Activated CD8-positive, alpha-beta memory T cell treated with anti-CD3 and anti-CD28 coated beads, Interleukin-2, amount 50 U/mL, for 48 hours (primary cell): Measurements from ENCODE around the gene HAPSTR1.
"Not testable (repeated sequence)": the region's sequence is repeated elsewhere in the genome, so short reads cannot be mapped to it uniquely, and the experiment has no call there.

Experiments
- DNase-seq: peaks from one replicate; pipeline ENCODE4 v3.0.0-alpha.2; 2020

HAPSTR1 gene, protein sequence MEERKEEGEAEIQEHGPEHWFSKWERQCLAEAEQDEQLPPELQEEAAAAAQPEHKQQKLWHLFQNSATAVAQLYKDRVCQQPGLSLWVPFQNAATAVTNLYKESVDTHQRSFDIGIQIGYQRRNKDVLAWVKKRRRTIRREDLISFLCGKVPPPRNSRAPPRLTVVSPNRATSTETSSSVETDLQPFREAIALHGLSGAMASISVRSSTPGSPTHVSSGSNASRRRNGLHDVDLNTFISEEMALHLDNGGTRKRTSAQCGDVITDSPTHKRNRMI

DNA sequence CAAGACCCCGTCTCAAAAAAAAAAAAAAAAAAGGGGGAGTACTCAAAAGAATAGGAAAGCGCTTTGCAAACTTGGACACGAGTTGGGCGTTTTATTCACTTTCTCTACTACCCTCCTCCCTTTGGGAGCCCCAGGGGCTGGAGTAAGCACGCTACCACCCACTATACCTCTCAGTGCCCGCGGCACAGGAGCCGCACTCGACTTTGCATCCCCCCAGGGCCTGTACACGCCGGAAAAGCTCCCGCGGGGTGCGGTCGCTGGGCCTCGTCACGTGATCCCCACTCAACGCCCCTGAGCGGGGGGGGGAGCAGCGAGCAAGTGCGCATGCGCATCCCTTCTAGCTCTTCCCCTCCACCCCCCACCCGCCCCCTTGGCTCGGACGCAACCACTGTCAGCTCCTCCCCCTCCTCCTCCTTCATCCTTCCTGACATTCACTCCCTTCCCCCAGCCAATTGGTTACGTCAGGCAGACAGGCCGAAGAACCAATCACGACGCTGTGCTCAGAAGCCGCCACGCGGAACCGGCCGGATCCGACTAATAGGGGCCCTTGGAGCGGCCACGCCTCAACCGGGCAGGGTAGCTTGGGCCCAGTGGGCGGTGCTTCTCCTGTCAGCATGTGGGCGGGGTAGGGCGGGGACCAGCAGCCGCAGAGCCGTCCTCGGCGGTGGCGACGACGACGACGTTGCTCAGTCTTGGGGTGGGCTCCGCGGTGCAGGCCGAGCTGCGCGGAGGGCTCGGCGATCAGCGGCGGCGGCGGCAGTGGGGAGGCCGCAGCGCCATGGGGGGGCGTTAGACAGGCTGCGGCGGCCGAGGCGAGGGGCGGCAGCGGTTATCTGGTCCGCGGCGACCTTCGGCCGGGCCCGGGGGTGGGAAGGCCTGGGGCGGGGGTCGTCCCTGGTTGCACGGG lies at the start of gene HAPSTR1:
TSS of gene HAPSTR1 (plus strand) at position 685 of the 907 bp plus-strand sequence. CDS start 401 bp downstream, outside the sequence.
- peak; percentile 98 for DNase-seq

GRCh38 chr16:9042533-9042932 lies 48.9 kb upstream of the HAPSTR1 start:
- DNase-seq, result no peak

DNA sequence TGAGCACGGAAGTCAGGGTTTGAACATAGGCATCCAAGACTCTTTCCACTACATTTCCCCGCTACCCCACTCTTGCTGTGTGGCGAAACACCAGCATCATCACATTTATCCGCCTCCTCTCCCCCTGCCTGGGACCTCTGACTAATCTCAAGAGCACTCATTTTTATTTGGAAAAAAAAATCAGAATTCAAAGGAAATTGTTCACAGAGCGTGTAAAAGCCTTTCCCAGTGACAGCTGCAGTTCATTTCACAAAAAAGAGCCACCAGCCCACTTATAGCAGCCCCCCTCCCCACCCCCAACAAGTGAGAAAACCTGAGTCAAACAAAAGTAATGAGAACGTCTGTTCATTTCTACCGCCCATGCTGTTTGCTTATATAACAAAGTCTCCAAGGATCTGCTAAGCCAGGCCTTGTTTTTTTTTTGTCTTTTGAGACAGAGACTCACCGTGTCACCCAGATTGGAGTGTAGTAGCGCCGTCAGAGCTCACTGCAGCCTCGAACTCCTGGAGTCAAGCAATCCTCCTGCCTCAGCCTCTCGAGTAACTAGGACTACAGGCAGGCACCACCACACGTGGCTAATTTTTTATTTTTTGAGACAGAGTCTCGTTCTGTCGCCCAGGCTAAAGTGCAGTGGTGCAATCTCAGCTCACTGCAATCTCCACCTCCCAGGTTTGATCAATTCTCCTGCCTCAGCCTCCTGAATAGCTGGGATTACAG lies 48.3 kb upstream of the HAPSTR1 start:
- no peak for DNase-seq

- DNase-seq, result not testable (repeated sequence)
Observed at GRCh38 chr16:9045562-9045961, 45.9 kb upstream of the HAPSTR1 start.

- no peak for DNase-seq
Observed at GRCh38 chr16:9046667-9047055, 44.8 kb upstream of the HAPSTR1 start.

- peak; percentile 68 for DNase-seq
Observed at GRCh38 chr16:9047689-9048301, 43.6 kb upstream of the HAPSTR1 start.

DNA sequence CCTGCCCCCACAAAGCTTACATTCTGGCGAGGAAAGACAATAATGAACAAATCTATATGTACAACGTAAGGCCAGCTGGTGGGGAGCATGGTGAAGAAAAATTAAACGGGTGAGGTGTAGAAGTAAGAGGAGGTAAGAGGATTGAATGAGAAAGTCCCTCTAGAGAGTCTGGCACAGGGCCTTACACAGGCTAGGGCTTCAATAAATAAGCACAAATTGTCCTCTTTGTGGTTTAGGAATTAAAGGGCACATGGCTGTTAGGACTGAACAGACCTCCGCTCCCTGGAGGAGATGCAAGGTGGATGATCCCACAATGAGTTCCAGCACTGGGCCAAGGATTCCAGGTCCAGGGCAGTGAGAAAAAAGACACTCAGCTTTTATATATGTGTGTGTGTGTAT lies 43.1 kb upstream of the HAPSTR1 start:
- DNase-seq, result no peak

DNA sequence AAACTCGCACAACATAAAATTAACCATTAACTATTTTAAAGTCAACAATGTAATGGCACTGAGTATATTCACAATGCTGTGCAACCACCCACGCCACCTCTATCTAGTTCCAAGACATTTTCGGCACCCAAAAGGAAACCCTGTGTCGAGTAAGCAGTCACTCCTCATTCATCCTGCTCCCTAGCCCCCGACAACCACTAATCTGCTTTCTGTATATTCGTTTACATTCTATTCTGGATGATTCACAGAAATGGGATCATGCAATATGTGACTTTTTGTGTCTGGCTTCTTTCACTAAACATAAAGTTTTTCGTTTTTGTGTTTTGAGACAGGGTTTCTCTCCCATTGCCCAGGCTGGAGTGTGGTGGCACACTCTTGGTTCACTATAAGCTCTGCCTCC lies 42.2 kb upstream of the HAPSTR1 start:
- DNase-seq, result no peak

DNA sequence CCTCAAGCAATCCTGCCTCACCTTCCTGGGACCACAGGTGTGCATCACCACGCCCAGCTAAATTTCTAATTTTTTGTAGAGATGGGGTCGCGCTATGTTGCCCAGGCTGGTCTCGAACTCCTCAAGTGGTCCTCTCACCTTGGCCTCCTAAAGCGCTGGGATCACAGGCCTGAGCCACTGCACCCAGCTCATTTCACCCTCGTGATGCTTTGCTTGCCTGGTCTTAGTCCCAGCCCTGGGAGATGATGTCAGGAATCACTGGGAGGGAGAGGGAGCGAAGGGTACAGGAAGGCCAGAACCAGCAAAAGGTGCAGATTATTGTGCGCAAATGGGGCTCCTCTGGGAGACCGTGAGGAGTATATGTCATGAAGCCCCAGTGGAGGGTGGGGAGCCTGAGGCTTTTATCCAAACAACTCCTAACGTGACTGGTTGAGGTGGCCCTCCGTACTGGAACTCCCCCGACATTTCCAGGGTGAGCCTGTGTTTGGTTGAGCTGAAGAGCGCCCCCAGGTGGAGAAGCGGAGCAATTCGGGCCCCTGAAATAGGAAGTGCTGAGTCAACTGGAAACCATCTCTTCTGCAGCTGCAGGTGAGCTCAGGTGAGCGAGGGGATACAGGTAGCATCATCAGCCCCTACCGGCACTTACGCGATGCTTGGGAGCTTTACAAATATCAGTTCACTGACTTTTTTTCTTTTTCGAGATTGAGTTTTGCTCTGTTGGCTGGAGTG lies 41.2 kb upstream of the HAPSTR1 start:
- DNase-seq, result peak; percentile 71

DNA sequence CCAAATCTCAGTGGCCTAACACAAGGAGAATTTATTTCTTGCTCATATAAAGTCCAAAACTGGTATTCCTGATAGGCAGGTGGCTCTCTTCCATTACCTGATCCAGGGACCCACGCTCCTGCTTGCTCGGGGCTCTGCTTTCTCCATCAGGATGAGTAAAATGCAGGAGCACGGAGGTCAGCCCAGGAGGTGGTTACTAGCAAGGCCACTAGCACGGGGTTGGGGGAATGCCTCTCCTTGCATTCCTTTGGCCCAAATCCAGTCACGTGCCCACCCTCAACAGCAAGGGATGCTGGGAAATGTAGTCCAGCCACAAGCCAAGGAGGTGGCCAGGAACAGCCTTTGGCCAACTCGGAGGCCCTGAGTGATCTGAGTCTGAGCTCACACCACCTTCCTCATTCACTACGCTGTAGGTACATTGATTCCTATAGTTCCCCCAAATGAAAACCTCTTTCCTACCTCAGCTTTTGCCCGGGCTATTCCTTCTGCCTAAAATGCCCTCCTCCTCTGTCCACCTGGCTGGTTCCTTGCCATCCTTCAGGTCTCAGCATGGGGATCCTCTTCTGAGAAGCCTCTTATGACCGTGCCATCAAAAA lies 38.3 kb upstream of the HAPSTR1 start:
- peak; percentile 60 for DNase-seq

DNA sequence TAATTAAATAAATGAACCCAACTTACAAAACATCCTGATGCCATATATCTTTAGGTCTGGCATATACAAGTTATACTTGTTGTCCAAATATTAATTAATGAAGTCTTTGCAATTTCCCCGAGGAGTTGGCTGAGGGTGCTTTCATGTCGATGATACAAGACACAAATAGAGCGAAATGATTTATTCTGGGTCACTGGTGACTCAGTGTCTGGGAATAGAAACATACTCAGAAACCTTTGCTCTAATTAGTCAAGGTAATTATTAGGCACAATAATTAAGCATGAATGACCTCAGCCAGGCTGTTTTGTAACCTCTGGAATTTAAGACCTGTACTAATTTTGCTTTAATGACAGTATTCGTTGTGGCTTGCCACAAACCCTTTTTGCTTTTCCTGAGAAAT lies 37.0 kb upstream of the HAPSTR1 start:
- DNase-seq, result no peak

DNA sequence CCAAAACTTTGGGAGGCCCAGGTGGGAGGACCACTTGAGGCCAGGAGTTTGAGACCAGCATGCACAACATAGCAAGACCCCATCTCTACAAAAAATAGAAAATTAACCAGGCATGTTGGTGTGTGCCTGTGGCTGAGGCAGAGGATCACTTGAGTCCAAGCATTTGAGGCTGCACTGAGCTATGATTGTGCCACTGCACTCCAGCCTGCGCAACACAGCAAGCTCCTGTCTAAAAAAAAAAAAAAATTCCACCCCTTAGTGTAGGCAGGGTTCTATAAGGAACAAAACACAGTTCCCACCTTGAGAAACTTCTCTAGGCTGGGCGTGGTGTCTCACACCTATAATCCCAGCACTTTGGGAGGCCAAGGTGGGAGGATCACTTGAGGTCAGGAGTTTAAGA lies 36.3 kb upstream of the HAPSTR1 start:
- no peak for DNase-seq

DNA sequence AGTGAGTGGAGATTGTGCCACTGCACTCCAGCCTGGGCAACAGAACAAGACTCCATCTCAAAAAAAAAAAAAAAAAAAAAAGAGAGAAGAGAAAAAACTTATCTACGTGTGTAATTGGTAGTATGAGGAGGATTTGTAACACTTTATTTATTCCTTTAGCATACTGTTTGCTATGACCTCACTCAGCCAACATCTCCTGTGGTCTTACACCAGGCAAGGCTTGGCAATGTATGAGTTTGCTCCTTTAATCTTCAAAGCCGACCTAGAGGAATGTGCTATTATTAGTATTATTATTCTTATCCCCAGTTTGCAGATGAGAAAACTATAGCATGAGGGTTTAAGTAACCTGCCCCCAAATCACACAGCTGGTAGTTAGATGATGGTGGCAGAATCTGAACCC lies 35.8 kb upstream of the HAPSTR1 start:
- no peak for DNase-seq

- no peak for DNase-seq
Observed at GRCh38 chr16:9056061-9056460, 35.4 kb upstream of the HAPSTR1 start.

GRCh38 chr16:9058211-9058610 lies 33.2 kb upstream of the HAPSTR1 start:
- DNase-seq, result no peak

- DNase-seq, result no peak
Observed at GRCh38 chr16:9060225-9060624, 31.2 kb upstream of the HAPSTR1 start.

GRCh38 chr16:9061358-9061813 lies 30.1 kb upstream of the HAPSTR1 start:
- DNase-seq, result no peak

GRCh38 chr16:9062301-9062700 lies 29.1 kb upstream of the HAPSTR1 start:
- no peak for DNase-seq

DNA sequence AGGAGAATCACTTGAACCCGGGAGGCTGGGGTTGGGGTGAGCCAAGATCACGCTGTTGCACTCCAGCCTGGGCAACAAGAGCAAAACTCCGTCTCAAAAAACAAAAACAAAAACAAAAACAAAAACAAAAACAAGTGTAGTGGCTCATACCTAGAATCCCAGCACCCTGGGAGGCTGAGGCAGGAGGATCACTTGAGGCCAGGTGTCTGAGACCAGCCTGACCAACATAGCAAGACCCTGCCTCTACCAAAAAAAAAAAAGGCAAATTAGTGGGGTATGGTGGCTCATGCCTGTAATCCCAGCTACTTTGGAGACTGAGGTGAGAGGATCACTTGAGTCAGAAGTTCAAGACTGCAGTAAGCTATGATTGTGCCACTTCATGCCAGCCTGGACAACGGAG lies 26.4 kb upstream of the HAPSTR1 start:
- DNase-seq, result no peak

DNA sequence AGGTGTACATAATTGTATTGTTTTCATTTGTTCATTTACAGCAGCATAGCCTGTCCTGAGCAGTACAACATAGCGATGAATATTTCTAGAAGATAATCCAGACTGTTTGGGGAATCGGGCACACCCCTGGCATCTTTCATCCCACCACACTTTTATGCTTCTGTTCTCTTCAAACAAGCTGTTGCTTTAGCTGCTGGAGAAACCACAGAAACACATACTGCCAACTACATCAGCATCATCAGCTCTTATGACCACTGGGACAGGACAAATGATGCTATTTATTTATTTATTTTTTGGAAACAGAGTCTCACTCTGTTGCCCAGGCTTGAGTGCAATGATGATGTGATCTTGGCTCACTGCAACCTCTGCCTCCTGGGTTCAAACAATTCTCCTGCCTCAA lies 22.6 kb upstream of the HAPSTR1 start:
- no peak for DNase-seq

DNA sequence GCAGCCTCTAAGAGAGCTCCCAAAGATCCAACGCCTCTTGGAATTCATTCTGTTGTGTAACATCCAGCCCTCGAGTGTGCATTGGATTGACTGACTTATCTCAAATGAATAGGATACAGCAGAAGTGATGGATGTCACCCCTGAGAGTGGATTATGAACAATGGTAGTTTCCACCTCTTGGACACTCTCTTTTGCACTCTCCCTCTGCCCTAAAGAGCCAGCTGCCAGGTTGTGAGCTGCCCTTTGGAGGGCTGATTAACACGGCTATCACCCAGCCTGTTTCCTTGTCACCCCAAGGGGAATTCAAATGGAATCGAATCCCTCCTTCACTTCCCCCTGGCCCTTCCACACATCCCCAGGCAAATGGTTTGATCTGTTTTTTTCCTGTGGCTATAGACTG lies 21.2 kb upstream of the HAPSTR1 start:
- no peak for DNase-seq

DNA sequence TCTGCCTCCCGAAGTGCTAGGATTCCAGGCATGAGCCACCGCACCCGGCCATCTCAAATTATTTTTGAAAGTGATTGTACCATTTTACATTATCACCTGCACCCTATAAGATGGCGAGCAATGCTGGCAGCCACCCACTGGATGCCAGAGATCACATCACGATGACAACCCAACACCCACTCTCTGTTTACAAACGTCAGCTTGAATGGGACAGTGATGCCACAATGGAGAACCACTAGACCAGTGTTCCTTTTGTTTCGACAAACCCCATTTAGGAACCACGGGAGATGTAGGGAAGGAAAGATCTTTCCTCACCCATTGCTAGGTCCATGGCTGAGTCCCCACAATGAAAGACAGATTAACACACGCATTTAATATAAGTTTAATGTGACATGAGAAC lies 20.1 kb upstream of the HAPSTR1 start:
- DNase-seq, result no peak
